HG03097 (cell line): ENCODE measurements around the gene ANO10.
"Not testable (repeated sequence)": the region's sequence is repeated elsewhere in the genome, so short reads cannot be mapped to it uniquely, and the experiment has no call there.

Experiments
- ATAC-seq: cut with Tn5 transposase; IDR thresholded peaks from one replicate; pipeline ENCODE4 v1.9.1; 2021; ENCODE audit not compliant: unreplicated experiment, low FRiP score

ANO10 gene

GRCh38 chr3:43484926-43485488 is 136.8 kb downstream of the ANO10 start:
- no peak for ATAC-seq

GRCh38 chr3:43481375-43481774 is 140.4 kb downstream of the ANO10 start:
- no peak for ATAC-seq

DNA sequence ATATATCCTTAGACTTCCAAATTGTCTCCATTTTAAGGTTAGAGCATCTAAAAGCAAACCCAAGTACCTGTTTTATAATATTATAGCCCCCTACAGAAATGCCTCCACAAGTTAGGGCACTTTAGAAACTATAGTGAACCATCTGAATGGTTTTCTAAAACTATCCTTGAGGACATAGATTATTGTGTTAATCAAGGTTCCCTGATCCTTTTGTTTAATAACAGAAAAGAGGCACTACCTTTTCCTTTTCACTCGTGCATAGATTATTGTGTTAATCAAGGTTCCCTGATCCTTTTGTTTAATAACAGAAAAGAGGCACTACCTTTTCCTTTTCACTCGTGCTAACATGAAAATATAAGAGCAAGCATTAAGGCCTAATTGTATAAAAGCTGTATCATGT is 143.0 kb downstream of the ANO10 start:
- ATAC-seq, result not testable (repeated sequence)

GRCh38 chr3:43478118-43478785 is 143.6 kb downstream of the ANO10 start:
- ATAC-seq, result no peak

DNA sequence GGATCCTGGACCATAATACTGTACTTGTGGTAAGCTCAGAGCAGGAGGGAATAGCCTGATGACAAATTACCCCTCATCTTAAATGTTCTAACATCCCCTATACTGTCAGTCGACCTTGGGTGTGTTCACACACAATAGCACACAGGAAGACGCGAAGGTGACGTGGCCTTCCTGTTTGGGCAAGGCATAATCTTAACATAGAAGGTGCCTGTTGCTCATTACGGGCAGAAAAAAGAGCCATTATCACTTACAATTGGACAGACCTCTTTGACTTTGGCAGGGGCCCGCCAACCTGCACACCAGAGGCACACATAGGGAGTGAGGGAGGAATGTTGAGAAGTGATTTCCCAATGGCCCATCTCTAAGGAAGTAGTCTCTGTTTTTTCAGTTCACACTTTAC is 144.2 kb downstream of the ANO10 start:
- no peak for ATAC-seq

GRCh38 chr3:43473737-43474136 is 148.1 kb downstream of the ANO10 start:
- no peak for ATAC-seq

DNA sequence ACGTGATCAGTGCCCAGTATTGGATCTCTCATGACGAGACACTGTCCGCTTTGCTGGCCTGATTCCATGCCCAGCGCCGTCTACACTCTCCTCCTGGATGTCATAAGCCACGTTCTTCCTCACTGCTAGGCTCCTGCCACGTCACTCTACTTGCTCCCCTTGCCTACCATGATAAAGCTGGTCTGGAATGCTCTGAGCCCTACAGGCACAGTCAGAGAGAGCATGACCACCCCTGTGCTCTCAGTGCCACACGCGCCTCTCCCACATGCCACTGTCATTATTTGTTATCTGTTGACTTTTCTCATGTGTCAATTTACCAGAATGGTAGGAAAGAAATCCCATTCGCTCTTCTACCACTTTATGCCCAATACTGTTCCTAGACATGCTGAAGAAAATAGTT is 148.6 kb downstream of the ANO10 start:
- ATAC-seq, result no peak

- no peak for ATAC-seq
These were observed 153.7 kb downstream of the ANO10 start for GRCh38 chr3:43468133-43468532.

GRCh38 chr3:43465109-43465508 is 156.7 kb downstream of the ANO10 start:
- ATAC-seq, result no peak

GRCh38 chr3:43462566-43462965 is 159.2 kb downstream of the ANO10 start:
- not testable (repeated sequence) for ATAC-seq

- no peak for ATAC-seq
These were observed 160.5 kb downstream of the ANO10 start for GRCh38 chr3:43461345-43461744.

GRCh38 chr3:43457038-43457437 is 164.8 kb downstream of the ANO10 start:
- not testable (repeated sequence) for ATAC-seq

DNA sequence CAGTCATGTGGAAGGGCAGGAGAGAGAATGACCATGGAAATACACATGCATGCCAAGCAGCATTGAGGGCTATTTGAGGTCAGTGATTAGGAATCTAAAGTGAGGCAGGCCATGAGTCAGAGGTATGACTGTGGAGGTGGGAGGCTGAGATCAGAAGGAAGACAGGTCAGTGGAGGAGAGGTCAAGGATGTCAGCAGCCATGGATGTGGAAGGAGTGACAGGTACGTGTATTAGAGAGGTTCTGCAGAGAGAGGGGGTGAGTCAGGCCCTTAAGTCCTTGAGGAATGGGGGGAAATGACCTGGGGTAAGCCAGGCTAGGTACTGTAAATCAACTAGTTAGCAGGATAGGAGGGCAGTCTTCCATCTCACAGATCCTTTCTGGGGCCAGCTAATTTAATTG is 166.6 kb downstream of the ANO10 start:
- ATAC-seq, result no peak

DNA sequence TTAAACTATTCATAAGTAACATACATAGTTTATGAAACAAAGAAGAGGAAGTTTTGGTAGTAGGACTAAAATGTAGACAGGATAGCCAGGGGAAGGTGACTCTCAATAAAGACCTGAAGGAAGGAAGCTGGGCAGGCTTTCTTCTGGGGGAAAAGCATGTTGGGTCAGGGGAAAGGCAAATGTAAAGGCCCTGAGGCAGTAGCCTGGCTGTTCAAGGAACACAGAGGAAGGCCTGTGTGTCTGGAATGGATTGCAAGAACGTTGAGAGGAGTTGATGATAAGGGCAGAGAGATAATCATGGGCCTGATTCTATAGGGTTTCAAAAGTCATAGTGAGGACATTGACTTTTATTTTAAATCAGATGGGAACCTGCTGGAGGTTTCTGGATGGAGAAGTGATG is 167.8 kb downstream of the ANO10 start:
- no peak for ATAC-seq

GRCh38 chr3:43451670-43452254 is 170.0 kb downstream of the ANO10 start:
- no peak for ATAC-seq

GRCh38 chr3:43448098-43448497 is 173.7 kb downstream of the ANO10 start:
- no peak for ATAC-seq

DNA sequence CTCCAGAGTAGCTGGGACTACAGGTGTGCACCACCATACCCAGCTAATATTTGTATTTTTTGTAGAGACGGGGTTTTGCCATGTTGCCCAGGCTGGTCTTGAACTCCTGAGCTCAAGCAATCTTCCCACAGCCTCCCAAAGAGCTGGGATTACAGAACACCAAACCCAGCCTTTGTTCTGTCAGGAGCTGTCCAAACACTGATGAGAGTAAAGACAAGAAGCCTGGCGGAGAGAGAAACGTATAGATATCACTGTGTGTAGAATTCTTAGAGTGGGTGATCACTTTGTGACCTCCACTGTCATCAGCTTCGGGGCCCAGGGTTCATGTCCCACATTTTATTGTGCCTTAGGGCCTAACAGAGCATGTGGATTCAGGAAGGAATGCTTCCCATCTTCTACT is 176.0 kb downstream of the ANO10 start:
- no peak for ATAC-seq

GRCh38 chr3:43442872-43443395 is 178.9 kb downstream of the ANO10 start:
- ATAC-seq, result no peak

DNA sequence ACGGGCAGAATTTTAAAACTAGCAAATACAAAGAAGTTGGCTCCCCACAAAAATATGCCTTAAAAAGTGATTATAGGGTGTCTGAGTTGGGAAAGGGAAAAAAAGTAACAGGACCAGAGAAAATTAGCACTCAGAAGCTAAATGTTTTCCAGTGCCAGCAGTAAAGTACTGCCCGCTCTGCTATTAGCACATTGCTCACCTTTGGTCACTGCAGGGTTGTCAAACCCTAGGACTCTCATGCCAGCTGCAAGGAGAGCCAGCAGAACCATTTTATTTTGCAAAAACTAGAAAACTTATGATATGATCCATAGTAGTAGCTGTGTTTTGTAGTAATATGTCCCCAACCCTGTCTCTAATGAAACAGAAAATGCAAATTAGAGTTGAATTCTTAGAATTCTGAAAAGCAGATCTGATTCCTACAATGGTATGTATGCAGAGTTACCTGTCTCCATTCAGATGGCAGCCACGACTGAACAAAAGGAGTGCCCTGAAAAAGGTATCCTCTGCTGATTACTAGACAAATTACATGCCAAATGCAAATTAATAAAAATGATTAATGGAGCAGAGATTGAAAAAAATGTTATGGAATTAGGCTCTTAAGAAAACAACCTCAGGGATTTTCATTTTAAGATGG is 185.2 kb downstream of the ANO10 start:
- ATAC-seq, result no peak

- no peak for ATAC-seq
These were observed 186.1 kb downstream of the ANO10 start for GRCh38 chr3:43435706-43436105.

DNA sequence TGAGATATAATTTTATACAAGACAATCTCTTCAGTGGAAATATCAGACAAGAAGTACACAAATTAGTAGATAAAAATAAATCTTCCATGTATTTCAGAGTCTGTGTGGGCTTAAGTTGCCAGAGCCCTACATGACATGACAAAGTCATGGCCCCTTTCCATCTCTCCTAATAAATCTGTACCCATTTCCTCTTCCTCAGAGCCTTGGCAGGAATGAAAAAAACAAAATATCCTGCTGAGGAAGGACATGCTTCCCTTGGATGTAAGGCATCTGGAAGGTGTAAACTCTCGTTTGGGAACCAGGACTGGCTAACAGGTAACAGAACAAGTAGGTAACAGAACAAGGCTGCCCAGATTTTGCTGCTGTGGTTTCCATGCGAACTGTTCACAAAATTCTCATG is 187.4 kb downstream of the ANO10 start:
- ATAC-seq, result no peak

GRCh38 chr3:43432462-43432861 is 189.3 kb downstream of the ANO10 start:
- ATAC-seq, result no peak
